ENCODE results near the gene DCUN1D2.

DCUN1D2 gene

GRCh38 chr13:113420833-113421600 lies 69.5 kb downstream of the DCUN1D2 start:
- DNase-seq: no peak

- no peak for DNase-seq
These were observed 70.3 kb downstream of the DCUN1D2 start for GRCh38 chr13:113420232-113420631.

GRCh38 chr13:113419531-113420193 lies 70.8 kb downstream of the DCUN1D2 start:
- no peak for DNase-seq

GRCh38 chr13:113418722-113419049 lies 71.8 kb downstream of the DCUN1D2 start:
- no peak for DNase-seq

DNA sequence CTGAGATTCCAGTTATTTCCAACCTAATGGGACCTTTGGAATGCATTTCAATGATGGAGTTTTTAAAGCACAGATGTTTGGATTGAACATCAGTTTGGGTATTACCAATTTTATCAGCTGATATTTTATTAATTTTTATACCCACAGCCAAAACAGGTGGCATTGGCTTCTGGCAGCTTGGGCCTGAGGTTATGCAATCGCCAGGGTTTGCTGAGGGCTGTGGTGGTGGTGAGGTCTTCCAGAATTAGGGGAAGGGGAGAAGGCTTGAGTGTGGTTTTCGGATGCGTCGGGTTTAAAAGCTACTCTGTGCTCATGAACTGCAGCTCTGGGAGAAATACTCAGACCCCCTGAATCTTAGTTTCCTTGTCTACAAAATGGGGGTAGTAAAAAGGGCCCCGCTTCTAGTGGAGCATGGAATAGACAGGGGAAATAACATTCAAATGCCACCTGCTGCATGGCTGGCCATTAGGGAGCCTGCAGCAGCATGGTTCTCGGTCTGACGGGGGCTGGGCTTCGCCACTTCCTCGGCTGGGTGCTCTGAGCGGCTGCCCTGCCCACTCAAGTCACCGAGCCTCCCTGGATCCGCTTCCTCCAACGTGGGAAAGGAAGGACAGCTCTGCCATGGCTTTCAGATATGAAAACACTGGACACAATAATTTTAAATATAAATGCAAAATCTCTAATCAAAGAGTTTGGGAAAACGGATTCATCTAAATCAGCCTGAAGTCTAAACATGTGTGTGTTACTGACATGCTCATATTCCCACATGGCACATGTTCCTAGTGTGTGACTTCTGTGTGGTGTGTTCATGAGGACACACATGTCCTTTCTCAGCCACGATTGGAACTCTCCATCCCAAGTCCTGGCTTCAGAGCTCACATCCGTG lies 72.4 kb downstream of the DCUN1D2 start:
- DNase-seq: no peak

DNA sequence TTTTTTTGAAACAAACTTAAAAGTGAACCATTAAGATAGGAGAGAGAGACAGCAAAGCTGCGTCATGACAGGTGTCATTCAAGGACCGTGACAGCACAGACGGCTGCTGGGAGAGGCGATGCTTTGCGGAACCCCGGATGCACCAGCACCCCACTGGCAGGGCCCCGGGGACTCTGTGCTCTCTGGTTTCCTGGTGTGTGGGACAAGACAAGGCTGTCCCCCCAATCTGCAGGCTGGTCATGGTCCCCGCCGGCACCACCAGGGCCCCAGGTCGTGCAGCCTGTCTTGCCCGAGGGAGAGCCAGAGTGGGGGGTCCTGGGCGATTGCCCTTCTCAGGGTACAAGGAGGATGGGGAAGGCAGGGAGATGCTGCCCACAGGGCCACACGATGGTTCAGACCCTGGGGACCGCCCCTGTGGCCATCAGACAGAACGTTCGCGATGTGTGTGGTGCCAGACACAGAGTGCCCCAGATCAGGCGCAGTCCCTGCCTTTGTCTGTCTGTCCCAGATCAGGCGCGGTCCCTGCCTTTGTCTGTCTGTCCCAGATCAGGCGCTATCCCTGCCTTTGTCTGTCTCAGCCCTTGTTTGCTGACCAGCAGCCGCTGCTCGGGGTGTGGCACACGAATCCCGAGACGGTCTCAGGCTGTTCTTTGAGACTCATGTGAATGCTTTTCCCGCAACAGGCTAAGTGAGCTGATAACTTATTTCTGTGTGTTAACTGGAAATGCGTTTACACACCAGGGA lies 73.3 kb downstream of the DCUN1D2 start:
- no peak for DNase-seq

DNA sequence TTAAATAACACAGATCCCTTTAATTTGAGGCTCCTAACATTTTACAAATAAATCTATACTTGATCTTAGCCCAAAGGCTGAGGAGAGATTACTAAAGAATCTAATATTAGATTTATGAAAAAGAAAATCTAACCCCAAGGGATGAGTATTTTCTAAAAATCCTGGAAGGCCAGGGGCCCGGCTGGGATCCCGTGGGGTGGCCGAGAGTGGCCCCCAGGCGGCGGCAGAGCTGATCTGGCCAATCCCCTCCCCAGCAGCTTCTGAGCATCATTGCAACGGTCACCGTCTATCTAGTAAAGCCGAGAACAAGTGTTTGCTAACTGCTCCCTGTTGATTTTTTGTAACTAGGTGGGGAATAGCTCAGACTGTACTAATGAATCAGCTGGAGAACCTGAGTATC lies 74.7 kb downstream of the DCUN1D2 start:
- no peak for DNase-seq

- no peak for DNase-seq
These were observed 75.5 kb downstream of the DCUN1D2 start for GRCh38 chr13:113415032-113415431.

- DNase-seq: no peak
These were observed 76.2 kb downstream of the DCUN1D2 start for GRCh38 chr13:113414335-113414734.

DNA sequence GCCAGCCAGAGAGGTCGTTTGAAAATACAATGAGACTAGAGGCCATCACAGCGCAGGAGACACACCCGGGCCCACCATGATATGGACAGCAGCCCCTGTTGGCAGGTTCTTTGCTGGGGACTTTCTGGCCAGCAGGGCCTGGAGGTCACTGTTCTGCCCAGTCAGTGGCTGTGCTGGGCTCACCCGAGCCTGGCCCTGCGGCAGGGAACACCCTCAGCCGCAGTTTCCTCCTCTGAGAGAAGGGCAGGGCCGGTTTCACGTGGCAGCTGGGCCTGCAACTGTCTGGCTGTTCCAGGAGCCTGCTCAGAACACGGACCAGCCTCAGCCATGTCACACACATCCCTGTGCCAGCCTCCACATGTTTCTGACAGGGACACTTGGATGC lies 76.6 kb downstream of the DCUN1D2 start:
- no peak for DNase-seq

DNA sequence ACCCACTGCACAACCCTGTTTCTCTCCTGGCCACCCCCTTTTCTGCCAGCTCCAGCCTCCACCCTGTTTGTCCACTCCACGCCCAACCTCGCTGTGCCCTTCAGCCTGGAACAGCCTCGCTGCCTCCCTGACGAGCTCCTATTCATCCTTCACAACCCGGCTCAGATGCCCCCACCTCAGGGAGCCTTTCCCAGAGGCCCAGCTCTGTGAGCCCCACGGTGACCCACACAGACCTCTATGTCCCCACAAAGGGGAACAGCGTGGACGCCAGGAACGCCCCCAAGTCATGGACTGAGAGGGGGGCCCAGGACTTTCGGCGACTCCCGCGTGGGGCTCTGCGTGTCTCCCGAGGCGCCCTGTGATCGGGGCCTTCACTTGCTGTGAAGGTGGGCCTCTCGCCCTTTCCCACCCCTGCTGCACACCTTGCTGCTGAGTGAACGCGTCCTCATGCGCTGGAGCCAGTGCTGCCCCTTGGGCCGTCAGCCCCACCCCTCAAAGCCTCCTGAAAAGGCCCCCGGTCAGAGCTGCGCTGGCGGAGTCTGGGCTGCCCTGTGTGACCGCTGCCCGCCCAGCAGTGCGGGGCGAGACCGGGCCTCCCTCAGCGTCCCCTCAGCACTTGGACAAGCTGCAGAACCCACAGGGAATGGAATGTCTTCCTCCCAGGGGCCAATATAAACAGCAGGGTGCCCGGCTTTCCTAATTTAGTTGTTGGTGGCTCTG lies 77.2 kb downstream of the DCUN1D2 start:
- DNase-seq: no peak

DNA sequence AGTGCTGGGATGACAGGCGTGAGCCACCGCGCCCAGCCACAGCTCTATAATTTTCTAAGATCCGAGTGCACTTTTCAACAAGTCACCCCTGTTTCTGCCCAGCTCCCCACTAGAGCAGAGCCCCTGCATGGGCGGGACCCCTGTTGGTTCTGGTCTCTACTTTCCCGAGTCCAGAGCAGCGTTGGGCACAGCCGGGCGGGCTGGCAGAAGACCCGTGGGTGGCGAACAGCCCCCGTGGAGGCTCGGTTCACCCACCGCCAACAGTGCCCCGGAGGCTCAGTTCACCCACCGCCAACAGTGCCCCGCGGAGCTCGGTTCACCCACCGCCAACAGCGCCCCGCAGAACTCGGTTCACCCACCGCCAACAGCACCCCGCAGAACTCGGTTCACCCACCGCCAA lies 78.1 kb downstream of the DCUN1D2 start:
- no peak for DNase-seq

GRCh38 chr13:113411216-113412023 lies 79.1 kb downstream of the DCUN1D2 start:
- DNase-seq: no peak

DNA sequence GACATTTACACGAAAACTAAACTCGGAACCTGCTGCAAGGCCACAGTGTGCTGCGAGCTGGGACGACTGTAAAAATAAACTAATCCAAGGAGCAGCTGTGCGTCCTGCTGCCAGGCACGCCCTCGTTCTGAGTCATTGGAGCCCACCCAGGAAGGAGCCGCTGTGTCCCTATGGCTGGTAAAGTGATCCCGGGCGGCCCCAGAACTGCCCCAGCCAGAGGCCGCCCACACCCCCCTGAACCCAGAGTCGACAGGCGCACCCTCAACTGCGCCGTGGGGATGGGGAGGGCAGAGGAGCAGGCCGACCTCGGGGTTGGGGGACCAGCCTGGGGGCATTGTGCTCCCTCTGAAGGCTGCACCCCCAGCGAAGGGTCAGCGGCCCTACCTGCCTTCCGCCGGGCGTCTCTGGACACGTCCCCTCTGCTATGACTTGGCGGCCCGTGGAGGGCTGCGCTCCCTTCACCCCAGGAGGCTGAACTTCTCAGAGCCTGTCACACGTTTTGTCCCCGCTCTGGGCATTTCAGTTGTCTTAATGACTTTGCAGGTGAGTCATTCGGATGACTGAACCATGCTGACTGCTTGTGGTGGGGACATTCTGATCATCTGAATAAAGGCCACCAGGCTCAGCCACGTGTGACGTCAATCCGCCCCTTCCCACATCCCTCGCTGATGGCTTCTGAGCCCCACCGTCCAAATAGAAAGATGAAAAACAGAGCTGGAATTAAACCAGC lies 79.9 kb downstream of the DCUN1D2 start:
- no peak for DNase-seq

DNA sequence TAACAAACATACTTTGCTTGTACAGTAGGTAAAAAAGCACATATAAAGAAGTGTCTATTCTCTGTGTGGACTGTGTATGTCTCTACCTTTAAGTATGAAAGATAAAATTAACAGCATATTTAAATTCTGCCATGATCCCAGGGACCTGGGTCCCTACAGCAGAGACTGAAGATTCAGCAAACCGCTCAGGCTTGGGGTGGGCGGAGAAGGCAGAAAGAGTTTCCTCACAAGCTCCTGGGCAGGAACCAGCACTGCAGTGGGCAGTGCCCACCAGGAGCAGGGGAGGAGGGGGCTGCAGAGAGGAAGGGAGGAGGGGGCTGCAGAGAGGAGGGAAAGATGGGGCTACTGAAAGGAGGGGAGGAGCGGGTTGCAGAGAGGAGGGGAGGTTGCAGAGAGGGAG lies 81.9 kb downstream of the DCUN1D2 start:
- no peak for DNase-seq

GRCh38 chr13:113407531-113408393 lies 82.7 kb downstream of the DCUN1D2 start:
- DNase-seq: no peak

- DNase-seq: no peak
These were observed 83.4 kb downstream of the DCUN1D2 start for GRCh38 chr13:113407103-113407530.

DNA sequence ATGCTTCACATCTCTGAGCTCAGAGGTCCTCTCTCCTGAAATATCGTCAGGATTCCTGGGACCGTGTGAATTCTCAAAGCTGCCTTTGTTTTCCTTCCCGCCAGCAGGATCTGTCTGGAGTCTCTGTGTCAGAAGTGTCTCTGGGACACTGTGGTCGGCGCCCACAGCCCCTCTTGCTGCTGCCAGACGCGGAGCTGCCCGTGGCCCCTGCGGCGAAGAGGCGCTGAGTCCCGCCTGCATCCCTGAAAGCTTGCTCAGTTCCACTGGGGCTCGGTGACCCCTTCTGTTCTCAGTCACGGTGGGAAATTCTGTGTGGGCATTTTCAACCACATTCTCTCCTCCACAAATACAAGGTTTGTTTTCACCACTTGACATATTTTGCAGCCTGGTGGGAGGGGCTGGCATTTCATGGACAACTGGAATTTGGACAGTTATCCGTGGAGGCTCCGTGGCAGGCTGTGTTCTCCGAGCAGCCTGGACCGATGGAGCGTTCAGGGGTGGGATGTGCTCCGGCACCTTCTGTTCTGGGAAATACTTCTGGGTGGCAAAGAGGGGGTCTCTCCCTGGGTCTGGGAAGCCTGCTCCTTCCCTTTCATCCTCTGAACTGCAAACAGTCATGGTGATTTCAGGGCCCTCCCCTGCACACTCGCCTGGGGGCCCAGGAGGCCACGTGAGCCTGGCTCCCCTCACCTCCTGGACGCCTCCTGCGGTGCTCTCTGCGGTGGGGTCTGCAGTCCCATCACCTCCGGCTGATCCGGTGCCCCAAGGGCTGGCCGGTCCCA lies 84.0 kb downstream of the DCUN1D2 start:
- no peak for DNase-seq
